CD4-positive, alpha-beta T cell treated with Interleukin-2 at 100 ng/mL for 4 hours (primary cell): ENCODE measurements around the gene CGB1.
A peak's percentile ranks its signal among the peaks of the same experiment; 100 is the strongest.

Source experiments
- DNase-seq: peaks from one replicate; pipeline ENCODE4 v3.0.0-alpha.2; 2020; ENCODE audit warnings: low spot score

The CGB1 gene

DNA sequence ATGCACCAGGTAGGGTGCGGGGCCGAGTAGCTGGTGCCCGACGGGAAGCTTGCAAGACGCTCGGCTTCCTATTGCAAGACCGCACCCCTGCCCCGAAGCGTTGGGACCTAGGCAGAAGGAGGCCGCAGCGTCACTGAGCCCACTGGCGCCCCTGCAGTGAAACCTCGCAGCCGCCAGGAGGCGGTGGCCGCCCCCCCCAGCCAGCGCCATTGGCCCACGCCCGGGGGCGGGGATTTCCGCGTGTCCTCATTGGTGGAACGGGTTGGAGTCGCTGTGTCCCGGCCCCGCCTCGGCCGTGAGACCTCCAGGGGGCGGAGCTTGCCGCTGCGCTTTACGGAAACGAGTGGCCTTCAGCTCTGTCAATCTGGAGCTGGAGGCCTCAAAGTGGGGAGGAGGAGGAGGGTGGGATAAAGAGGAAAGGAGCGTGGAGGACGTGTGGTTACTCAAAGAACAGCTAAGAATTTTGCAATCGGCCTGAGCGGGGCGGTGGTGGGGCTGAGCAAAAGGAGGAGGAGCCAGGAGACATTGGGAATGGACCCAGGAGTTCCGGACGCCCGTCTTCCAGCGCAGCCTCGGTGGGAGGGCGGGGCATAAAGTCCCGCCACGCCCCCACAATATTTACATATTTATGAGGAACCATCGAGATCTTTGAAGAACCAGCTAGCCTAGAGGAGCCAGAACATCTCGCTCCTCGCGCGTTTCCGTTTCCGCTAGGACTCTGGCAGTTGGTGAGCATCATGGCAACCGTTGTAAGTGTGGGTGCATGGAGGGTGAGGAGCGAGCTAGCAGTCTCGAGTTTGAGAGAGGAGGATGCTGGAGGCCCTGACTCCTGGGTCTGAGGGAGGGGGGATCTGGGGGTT is 43.3 kb downstream of the CGB1 start, which contains the start of the genes GYS1 and RUVBL2:
GYS1 (minus strand) TSS at position 135 of the 860 bp plus-strand sequence. CDS start 197 bp downstream, outside the sequence.
RUVBL2 (plus strand) TSS at position 713 of the 860 bp plus-strand sequence; CDS start at position 738, 25 bp downstream.
- DNase-seq = peak; percentile 100

DNA sequence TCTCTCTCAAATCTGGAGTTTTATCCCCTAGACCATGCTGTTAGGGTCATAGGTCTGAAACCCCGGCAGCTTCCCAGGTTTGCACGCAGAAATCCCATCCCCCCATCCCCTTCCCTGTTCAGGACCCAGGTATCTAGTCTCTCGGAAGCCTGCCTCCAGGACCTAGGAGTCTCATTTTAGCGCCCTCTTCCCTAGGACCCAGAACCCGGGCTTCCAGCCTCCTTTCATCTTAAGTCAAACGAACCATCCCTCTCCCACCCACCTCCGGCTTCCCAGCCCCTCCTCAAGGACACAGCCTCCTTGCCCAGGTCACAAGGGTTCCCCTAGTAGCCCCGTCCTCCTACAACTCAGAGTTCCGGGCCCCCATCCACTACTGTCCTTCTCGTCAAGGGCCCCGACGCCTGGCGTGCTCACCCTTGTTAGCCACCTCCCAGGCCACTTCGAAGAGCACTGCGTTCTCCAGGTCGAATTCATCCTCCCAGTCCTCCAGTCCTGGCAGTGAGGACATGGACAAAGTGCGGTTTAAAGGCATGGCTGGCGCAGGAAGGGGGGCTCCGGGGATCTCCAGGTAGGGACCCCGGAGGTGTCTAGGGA is 44.0 kb downstream of the CGB1 start:
- no peak for DNase-seq

- DNase-seq = no peak
These were observed 44.7 kb downstream of the CGB1 start for GRCh38 chr19:48991873-48992580.

GRCh38 chr19:48991011-48991609 is 45.6 kb downstream of the CGB1 start:
- no peak for DNase-seq

- no peak for DNase-seq
These were observed 46.3 kb downstream of the CGB1 start for GRCh38 chr19:48990400-48990799.

- no peak for DNase-seq
These were observed 46.9 kb downstream of the CGB1 start for GRCh38 chr19:48989701-48990291.

GRCh38 chr19:48988860-48989259 is 47.8 kb downstream of the CGB1 start:
- no peak for DNase-seq

- DNase-seq = no peak
These were observed 48.4 kb downstream of the CGB1 start for GRCh38 chr19:48988286-48988685.

DNA sequence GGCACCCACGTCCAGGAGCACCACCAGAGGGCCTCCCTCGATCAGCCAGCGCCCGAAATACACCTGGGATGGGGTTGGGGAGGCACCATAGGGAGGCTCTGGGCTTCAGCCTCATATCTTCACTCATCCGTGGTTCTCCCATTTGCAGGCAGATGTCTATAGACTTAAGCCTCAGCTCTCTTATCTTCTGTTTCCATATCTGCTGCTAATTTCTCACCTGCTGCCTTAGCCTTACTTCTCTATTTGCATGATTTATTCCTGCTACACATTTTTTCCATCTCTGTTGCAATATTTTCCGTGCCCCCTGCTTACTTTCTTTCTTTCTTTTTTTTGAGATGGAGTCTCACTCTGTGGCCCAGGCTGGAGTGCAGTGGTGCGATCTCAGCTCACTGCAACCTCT is 49.4 kb downstream of the CGB1 start:
- no peak for DNase-seq

DNA sequence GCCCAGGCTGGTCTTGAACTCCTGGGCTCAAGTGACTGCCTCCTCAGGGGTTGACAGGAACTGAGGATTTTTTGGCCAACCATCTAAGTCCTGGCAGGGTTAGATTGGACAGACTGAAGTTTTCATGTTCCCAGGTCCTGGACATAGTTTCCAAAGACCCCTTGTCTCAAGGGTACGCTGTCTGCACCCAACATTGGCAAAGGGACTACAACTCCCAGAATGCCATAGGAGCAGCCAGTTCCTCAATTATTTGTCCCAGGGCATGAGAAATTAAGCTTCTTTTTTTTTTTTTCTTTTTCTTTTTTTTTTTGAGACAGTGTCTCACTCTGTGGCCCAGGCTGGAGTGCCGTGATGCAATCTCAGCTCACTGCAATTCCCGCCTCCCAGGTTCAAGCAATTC is 50.5 kb downstream of the CGB1 start:
- DNase-seq = no peak

GRCh38 chr19:48985711-48986110 is 51.0 kb downstream of the CGB1 start:
- no peak for DNase-seq
